ENCODE results near the gene TBCD.
"Not testable (repeated sequence)": the region's sequence is repeated elsewhere in the genome, so short reads cannot be mapped to it uniquely, and the experiment has no call there.

The TBCD gene

DNA sequence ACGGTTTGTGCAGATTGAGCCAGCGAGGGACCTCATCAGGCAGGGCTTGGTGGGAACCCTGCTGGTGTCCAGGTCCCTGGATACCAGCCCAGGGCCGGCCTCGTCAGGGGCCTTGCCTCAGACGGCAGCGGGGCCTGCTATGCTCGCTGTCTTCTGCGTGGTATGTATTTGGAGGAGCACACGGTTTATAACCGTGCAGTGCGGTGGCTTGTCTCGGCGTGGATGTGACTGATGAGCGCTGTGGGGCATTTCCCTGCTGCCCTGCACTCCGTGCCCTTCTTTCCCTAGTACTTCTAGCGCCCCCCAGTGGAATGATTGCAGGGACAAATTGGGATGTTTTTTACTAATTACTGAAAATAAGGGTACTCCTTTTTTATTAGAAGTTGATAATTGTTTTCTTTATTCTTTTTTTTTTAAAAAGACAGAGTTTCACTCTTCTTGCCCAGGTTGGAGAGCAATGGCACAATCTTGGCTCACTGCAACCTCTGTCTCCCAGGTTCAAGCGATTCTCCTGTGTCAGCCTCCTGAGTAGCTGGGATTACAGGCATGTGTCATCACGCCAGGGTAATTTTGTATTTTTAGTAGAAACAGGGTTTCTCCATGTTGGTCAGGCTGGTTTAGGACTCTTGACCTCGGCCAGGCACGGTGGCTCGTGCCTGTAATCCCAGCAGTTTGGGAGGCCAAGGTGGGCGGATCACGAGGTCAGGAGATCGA is 15.3 kb downstream of the TBCD start:
- no peak for DNase-seq

DNA sequence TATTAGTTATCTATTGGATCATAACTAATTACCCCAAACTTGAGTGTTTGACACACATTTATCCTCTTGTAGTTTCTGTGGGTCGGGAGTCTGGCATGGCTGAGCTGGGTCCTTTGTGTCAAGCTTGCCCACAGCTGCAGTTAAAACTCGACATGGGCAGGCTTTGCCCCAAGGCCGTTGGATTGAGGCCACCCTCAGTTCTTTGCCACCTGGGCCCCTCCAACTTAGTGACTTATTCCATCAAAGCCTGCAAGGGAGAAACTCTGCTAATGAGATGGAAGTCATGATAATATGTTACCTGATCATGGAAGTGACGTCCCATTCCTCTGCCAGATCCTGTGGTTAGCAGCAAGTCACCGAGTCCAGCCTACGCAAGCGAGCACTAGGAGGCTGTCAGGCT is 17.2 kb downstream of the TBCD start:
- DNase-seq: no peak

DNA sequence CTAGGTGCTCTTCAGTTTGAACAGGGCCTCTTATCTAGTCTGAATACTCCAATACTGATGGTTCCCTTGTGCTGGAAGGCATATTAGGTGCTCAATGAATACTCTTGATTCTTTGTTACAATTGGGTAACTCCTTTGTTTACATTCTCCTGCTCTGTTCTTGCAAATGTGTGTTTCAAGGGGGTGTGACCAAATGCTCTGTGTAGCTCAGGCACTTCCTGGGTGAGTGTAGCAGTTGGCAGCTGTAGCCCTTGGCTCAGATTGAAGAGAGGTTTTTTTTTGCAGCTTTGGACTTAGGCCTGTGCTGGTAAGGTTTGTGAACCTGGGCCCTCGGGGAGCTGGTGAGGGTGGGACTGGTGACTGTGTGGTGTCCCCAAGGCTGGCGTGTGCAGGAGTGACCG is 20.2 kb downstream of the TBCD start:
- no peak for DNase-seq

DNA sequence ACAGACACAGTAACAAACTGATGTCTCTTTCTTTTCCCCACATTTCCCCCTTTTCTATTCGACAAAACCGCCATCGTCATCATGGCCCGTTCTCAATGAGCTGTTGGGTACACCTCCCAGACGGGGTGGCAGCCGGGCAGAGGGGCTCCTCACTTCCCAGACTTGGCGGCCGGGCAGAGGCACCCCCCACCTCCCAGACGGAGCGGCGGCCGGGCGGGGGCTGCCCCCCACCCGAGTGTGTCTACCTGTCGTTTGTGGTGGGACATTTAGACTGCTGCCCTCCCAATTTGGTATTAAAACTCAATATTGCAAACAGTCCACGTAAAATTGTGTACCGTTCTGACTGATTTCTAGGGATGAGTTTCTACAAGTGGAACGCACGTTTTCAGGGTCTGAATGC is 22.6 kb downstream of the TBCD start:
- DNase-seq: not testable (repeated sequence)

DNA sequence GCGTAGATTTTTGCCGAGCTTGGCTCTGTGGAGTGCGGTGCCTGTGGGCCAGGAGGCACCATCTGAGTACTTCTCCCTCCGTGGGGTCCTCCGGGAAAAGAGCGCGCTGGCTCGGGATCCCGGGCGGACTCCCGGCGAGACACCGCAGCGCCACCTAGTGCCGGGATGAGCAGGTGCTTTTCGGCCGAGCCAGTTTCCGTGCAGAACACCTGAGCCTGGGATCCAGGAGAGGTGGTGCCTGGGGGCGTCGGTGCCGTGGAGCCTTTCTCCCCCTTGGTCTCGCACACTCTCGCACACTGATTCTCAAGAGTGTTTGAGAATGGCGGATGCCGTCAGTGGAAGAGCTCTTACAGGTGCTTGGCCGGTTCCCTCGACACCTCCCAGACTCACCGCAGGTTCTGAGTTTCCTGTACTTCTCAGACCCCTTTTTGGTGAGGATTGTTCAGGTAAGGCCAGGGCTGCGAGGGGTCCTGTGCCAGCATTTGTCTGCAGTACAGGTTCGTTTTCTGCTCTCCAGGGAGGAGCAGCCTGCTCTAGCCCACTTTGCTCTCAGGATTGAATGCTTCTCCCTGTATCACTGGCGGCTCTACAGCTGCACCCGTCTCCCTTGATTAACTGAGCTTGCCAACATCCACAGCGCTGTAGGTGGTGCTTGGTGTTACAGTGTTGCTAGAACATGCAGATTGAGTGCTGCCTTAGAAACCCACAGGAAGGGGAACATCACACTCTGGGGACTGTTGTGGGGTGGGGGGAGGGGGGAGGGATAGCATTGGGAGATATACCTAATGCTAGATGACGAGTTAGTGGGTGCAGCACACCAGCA is 23.3 kb downstream of the TBCD start:
- no peak for DNase-seq

DNA sequence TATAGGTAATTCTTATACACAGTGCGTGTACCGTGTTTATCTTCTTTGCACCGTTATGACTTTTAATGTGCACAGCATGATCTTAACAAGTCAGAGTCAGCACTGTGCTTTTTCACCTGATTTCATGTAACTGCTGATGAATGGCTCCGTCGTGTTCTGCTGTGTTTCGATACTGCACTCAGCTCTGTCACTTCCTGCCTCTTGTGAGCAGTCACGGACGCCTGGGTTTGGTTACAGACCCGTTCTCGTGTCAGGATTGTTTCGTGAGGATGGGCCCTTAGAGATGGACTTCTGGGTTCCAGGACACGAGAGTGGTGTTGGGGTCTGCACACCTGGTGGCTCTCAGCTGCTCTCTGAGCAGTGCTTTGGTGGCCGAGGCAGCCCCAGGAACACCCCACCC is 24.6 kb downstream of the TBCD start:
- DNase-seq: no peak

DNA sequence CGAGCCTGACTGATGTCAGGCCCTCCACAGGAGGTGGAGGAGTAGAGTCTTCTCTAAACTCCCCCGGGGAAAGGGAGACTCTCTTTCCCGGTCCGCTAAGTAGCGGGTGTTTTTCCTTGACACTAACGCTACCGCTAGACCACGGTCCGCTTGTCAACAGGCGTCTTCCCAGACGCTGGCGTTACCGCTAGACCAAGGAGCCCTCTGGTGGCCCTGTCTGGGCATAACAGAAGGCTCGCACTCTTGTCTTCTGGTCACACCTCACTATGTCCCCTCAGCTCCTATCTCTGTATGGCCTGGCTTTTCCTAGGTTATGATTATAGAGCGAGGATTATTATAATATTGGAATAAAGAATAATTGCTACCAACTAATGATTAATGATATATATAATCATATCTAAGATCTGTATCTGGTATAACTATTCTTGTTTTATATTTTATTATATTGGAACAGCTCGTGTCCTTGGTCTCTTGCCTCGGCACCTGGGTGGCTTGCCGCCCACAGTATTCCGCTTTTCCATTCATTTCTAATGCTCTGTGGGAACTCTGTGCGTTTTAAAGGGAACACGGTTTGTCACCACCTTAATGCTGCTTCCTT is 26.0 kb downstream of the TBCD start:
- DNase-seq: not testable (repeated sequence)

DNA sequence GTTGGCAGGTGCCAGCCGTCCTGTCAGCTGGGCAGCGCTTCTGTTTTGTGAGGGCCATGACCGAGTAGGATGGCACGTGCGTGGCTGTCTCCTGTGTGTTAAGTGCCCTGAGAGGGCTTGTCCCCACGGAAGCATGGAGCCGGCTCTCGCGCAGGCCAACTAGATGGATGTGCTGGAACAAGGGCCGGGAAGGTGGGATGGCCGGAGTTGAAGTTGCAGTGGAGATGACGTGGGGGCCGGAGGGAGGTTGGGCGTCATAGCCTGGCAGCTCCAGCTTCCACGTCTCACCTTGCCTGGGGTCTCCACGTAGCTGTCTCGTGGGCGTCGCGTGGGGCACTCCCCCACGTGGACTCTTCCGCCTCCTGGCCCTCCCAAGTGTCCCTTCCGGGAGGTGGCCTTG is 27.7 kb downstream of the TBCD start:
- no peak for DNase-seq

DNA sequence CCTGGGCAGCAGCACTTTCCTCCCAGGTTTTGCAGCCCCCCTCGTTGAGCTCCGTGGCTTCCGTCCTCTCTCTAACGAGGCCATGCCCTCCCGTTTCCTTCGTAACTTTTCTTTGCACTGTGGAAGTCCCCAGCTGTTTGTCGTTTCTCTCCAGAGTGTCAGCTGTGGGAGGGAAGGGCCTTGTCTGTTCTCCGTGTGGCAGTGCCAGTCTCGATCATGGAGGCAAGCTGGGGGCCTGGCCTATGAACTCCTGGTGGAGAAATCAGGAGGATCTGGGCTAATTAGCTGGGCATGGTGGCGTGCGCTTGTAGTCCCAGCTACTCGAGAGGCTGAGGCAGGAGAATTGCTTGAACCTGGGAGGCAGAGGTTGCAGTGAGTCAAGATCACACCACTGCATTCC is 28.3 kb downstream of the TBCD start:
- DNase-seq: no peak

DNA sequence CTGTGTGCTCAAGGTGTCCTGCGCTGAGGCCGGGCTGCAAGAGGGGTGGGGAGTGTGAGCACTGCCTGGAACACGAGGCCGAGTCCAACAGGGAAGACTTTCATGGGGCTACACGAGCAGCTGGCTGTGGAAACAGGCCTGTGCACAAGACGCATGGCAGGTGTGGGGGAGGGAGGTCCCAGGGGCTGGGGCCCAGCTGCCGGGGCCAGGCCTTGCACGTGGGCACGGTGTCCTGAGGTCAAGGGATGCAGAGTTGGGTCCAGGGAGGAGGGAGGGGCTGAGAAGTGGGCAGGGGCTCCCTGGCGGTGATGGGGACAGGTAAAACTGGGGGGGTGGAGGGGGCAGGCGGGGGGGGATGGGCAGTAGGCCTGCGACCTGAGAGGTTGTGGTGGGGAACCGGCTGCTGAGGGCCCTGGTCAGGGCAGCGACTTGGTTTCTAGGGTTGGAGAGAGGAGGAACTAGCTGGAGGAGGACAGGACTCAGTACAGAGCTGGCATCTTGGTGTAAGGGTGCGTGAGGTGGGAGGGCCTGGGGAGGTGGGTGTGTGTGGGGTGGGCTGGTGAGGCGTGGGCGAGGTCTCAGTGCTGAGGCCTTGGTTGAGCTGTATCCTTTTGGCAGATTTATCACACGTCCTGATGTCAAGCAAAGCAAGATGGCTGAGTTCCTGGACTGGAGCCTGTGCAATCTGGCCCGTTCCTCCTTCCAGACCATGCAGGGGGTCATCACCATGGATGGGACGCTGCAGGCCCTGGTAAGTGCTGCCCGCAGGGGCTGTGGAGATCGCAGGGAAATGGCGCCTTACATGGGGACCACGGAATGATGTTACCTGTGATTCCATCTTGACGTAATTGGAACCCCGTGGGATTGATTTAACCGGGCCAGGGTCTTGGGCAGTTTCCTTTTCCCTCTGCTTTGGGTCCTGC is 29.4 kb downstream of the TBCD start:
- no peak for DNase-seq

DNA sequence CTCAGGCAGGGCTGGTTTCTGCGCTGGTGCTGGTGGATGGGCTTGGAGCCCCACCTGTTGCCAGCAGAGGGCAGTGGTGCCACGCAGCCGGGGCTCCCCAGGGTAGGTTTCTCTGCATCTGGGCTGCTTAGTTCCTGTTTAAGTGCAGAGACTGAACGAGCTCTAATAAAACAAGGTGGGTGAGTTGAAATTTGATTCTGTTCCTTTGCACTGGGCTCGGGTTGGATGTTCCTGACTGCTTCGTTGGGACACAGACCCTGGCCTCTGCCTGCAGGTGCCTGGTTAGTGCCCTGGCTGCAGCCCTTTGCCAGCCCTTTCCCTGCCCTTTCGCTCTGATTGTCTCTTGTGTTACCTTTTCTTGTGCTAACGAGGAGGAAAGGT is 30.0 kb downstream of the TBCD start:
- peak; percentile 80 for DNase-seq

DNA sequence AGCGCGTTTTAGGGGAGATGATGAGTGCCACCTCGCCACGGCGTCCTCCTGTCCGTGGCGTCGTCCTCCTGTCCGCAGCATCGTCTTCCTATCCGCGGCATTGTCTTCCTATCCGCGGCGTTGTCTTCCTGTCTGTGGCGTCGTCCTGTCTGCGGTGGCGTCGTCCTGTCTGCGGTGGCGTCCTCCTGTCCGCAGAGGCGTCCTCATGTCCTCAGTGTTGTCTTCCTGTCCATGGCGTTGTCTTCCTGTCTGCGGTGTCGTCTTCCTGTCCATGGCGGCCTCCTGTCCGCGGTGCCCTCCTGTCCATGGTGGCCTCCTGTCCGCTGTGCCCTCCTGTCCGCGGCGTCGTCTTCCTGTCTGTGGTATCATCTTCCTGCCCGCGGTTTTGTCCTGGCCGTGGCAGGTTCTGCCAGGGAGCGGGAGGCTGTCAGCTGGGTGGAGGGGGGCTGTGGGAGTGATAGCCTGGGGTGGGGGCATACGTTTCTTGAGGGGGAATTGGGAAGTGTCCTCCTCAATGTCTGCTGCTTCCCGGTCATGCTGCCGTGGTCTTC is 30.9 kb downstream of the TBCD start:
- DNase-seq: no peak

DNA sequence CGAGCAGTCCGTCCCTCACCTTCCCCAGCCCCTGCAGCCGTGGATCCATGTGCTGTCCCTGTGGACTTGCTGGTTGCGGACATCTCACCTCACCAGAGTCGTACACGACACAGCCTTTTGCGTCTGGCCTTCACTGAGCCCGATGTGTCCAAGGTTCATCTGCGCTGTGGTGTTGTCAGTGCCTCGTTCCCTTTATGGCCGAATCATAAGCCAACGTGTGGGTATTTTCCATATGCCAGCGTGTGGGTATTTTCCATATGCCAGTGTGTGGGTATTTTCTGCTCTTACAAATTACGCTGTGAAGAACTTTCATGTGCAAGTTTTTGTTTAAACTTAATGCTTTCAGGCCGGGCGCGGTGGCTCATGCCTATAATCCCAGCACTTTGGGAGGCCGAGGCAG is 31.6 kb downstream of the TBCD start:
- DNase-seq: no peak

DNA sequence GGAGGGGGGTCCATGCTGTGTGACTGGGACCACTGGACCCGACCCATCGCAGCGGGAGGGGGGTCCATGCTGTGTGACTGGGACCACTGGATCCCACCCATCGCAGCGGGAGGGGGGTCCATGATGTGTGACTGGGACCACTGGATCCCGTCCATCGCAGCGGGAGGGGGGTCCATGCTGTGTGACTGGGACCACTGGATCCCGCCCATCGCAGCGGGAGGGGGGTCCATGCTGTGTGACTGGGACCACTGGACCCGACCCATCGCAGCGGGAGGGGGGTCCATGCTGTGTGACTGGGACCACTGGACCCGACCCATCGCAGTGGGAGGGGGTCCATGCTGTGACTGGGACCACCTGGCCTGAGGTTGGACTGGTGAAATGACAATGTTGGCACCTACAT is 33.7 kb downstream of the TBCD start:
- DNase-seq: not testable (repeated sequence)

DNA sequence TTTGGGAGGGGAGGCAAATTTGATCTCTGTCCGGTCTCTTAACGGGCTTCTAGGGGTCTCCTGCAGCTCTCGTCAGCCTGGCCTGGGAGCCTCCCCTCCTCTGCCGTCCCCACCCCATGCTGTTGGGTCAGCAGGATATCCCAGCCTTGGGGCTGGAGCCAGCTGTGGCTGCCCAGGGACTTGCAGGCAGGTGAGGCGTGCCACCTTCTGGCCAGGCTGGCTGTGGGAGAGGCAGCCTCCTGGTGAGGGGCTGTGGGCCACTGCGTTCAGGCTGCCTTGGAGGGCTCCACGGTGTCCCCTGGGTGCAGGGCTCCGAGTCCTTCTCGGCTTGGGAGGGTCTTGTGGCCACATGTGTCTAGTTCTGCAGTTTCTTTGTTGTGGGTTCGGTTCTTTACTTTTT is 34.6 kb downstream of the TBCD start:
- DNase-seq: peak; percentile 38

DNA sequence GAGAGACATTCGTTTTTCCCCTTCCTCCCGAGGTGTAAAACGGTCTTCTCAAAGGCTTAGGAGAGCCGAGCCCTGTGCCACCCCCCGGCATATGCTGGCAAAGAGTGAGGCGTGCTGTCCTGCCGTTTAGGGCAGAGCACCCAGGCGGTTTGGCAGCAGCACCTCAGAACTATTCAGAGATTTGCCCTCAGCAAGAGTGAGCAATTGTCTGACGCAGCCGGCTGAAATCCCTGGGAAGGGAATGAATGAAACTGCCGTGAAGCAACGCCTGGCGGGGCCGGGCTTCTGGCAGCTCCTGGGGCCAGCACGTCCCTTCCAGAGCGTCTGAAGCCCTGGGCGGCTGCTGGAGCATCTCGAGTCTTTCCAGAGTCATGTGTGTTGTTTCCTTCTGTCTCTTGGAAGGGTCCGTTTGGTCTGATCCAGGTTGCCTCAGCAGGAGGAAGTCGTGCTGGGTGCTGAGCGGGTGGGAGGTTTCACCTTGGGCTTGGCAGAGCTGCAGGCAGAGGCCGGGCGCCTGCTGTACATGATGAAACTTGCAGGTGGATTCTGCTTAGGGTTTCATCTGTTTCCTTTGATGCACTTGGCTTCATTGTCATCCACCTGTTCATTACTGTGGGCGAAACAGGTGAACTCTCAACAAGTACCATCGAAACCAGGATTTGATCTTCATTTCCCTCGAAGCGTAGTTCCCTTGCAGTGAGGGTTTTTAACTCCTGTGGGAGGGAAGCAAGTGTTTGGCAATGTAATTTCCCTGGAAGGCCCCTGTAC is 35.4 kb downstream of the TBCD start:
- peak; percentile 93 for DNase-seq

DNA sequence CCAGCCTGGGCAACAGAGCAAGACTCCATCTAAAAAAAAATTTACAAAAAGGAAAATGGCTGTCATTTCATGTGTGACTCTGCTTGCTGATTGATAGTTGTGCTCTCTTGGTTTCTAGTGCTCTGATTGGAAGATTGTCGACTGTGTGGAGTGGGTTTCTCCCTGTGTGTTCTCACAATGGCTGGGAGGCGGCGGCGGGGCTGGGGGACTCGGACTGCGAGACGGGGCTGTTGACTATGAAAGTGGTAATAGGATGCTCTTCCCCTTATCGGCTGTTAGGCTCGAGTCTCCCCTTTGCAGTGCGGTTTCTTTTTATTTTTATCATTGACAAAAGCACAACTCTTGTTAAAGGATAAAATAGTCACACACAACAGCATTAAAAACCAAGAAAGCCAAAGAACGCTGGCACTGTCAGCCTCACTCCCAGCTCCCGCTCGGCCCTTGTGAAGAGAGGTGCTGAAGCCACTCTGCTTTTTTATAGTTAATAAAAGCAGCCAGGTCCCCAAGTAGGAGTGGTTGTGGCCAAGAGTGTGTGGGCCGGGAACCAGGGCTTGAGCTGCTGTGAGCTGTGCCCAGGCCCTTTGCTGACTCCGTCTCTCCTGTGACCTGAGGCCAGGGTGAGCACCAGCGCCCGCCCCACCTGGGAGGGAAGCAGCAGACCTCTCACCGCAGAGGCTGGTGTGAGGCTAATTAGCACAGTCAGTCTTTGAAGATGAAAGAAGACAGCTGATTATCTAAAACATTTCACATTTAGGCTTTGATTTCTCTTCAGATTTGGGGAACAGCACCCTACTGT is 36.5 kb downstream of the TBCD start:
- DNase-seq: peak; percentile 57

DNA sequence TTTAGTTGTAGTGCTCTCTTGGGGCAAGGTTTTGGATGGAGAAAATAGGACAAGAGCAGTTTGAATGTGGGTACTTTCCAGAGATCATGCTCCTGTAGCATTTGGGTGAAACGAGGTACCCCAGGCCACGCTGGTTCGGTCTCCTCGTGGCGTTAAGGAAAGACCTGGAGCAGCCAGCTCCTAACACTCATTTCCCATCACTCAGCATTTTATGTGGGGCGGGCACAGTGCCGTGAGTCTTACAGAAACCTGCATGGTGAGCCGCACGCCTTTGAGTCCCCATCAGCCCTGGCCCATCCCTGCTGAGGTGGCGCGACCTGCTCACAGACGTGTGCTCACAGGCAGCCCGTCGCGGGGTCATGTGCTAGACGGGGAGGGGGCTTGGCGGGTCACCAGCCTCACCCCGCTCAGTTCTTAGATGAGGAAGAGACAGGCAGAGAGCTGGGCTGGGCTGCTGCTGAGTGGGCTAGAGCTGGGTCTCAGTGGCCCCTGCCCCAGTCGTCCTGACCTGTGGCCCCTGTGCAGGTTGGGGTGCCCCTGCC is 37.3 kb downstream of the TBCD start:
- peak; percentile 61 for DNase-seq

DNA sequence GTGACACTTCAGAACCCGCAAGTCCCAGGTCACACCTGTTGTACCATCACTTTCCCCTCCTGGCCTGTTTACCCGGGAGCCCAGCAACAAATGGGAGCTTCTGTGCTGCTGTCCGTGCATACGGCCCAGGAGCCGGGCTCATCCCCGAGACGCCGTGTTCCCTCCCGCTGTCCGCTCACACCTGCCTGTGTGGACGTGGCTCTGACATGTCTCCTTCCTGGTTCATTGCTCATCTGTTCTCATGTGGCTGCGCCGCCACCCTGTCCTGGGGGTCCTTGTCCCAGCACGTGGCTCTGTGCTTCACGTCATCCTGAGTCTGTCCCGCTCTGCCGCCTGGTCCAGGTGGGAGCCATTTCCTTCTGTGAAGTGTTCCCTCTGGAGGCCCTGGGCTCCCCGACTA is 37.9 kb downstream of the TBCD start:
- DNase-seq: no peak

DNA sequence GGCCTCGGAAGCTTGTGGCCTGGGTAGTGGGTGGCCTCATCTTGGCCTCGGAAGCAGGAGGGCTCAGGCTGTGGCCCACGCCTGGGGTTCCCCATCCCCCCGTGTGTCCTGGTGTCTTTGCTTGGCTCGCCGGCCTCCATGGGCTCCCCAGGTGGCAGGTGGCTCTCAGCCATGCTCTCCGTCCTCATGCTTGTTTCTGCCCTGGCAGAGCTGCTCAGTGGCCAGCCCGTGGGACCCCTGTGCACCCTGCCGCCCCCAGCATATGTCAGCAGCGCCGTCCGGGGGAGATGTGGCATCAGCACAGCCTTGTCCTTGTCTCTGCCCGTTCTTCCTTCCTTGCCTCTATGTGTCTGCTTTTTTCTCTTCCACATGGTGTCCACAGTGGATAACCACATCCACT is 38.5 kb downstream of the TBCD start:
- no peak for DNase-seq

DNA sequence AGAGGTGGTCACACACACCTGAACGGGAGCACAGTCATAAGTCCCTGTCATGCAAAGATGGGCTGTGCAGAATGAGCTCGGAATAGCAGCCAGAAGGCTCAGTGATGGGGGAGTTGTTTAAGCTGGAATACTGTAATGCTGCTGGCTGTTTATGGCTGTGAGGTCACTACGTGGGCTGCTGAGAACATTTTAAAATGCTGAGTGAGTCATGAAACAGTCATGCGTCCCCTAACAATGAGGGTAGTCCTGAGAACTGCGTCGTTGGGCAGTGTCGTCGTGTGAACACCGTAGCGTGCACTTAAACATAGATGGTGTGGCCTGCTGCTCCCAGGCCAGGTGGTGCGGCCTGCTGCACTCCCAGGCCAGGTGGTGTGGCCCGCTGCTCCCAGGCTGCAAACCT is 39.7 kb downstream of the TBCD start:
- DNase-seq: no peak
